Erythroblast (primary cell): ENCODE data around the gene TM7SF3.

ENCODE experiments used
- GATA1 ChIP-seq: IDR thresholded peaks from 2 replicates; pipeline ENCODE4 v1.6.1; 2011; ENCODE audit warnings: low read depth, mild to moderate bottlenecking, control low read depth, low read length, moderate library complexity
- POLR2A ChIP-seq: IDR thresholded peaks from 2 replicates; pipeline ENCODE4 v1.6.1; 2011; ENCODE audit warnings: mild to moderate bottlenecking, low read length

DNA sequence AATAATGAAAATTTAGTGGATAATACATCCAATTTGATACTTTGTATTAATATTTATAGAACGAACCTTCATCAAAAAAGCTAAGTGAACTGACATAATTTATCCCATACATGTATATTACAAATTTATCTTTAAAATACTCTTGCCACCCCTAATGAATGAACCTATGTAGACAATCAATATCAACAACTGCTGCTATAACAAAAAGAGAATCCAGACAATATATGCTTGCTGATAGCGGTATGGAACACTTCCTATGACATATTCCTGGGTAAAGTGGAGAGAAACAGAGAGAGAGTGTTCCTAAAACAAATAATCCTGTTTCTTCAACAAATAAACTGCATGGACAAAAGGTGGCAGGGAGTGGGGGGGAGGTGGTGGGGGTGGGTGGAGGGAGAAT lies 31.3 kb downstream of the TM7SF3 start:
- TF ChIP-seq POLR2A (no peak), GATA1 (no peak)
